H1 (cell line): ENCODE measurements around the gene CHRNA4. TPM values are rescaled to one million over a fixed set of nuclear protein-coding genes. Genes with fewer than 3 reads are reported as not detected.

ENCODE experiments used
- MAX ChIP-seq: IDR thresholded peaks from 2 replicates; pipeline ENCODE4 v1.6.1; 2012; ENCODE audit warnings: inconsistent platforms
- YY1 ChIP-seq: IDR thresholded peaks from 2 replicates; pipeline ENCODE4 v1.6.1; 2011; ENCODE audit warnings: low read depth, mild to moderate bottlenecking, low read length
- polyA plus RNA-seq, 7 experiments: library from polyadenylated mRNA; depleted of rRNA in 3 of 7; stranded (reverse) in 5 of 7; unstranded in 2 of 7; fragments of >200 nt in 5 of 7; fragments of 200-250 nt in 2 of 7; gene quantifications; 1 replicate in 5 of 7; 2 replicates in 1 of 7; 4 replicates in 1 of 7; pipeline versions ENCODE4 v1.2.1 to v1.2.3, GENCODE V29; 2011 to 2013; ENCODE audit warnings: missing spikeins in 2 of 7, mixed read lengths in 2 of 7
- total RNA-seq: library from RNA; stranded (reverse); fragmentation: NEBNext Ultra II Directional; extraction: Animal tissue kit (Norgen Biotek cat#: 25700); gene quantifications from 2 replicates; pipeline ENCODE4 v1.2.1, GENCODE V29; 2021

The CHRNA4 gene
- total and polyA plus RNA-seq, 2 of the 8 experiments (the other 6 are each of a cell fraction or from before 2014, with no cell fraction given): 4.3 to 5.7 TPM

GRCh38 chr20:63408684-63409046, 47.5 kb upstream of the CHRNA4 start (continued):
- TF ChIP-seq MAX: no peak
- no peak for TF ChIP-seq YY1
